Endodermal cell (in vitro differentiated cells): ENCODE measurements around the gene RAMACL. TPM values are rescaled to one million over a fixed set of nuclear protein-coding genes. Genes with fewer than 3 reads are reported as not detected.

Experiments used
- DNase-seq: peaks from one replicate; pipeline ENCODE4 v3.0.0-alpha.2; 2017
- H3K27ac ChIP-seq: 2 replicates; pipeline ENCODE4 v1.5.1; 2013; ENCODE audit warnings: mild to moderate bottlenecking, low read depth, low read length, moderate library complexity
- H3K27me3 ChIP-seq: 2 replicates; pipeline ENCODE4 v1.6.1; 2013; ENCODE audit warnings: mild to moderate bottlenecking, low read length, moderate library complexity; ENCODE audit not compliant: insufficient read depth, control insufficient read depth, poor library complexity, severe bottlenecking
- H3K36me3 ChIP-seq: 2 replicates; pipeline ENCODE4 v1.7.0; 2013; ENCODE audit warnings: mild to moderate bottlenecking, low read length, moderate library complexity; ENCODE audit not compliant: control insufficient read depth, insufficient read depth
- H3K4me1 ChIP-seq: one replicate; pipeline ENCODE4 v1.7.0; 2013; ENCODE audit warnings: low read length; ENCODE audit not compliant: control insufficient read depth, insufficient read depth
- H3K4me3 ChIP-seq: 2 replicates; pipeline ENCODE4 v1.5.1; 2013; ENCODE audit warnings: mild to moderate bottlenecking, low read length, moderate library complexity
- H3K9ac ChIP-seq: 2 replicates; pipeline ENCODE4 v1.6.1; 2013; ENCODE audit warnings: mild to moderate bottlenecking, low read length, moderate library complexity; ENCODE audit not compliant: poor library complexity, severe bottlenecking; ENCODE audit errors: extremely low read depth
- H3K9me3 ChIP-seq: 2 replicates; pipeline ENCODE4 v1.6.1; 2013; ENCODE audit warnings: mild to moderate bottlenecking, low read length, moderate library complexity; ENCODE audit not compliant: control insufficient read depth
- H3K27ac Mint-ChIP-seq: 2 replicates; pipeline ENCODE4 v1.8.0; 2020; ENCODE audit warnings: mixed read lengths
- H3K27me3 Mint-ChIP-seq: 2 replicates; pipeline ENCODE4 v1.8.0; 2021; ENCODE audit warnings: mild to moderate bottlenecking, mixed read lengths; ENCODE audit not compliant: insufficient read depth
- H3K36me3 Mint-ChIP-seq: 2 replicates; pipeline ENCODE4 v1.8.0; 2020; ENCODE audit warnings: low read depth, mixed read lengths
- H3K4me1 Mint-ChIP-seq: 2 replicates; pipeline ENCODE4 v1.8.0; 2020; ENCODE audit warnings: mixed read lengths
- H3K4me3 Mint-ChIP-seq: 2 replicates; pipeline ENCODE4 v1.8.0; 2020; ENCODE audit warnings: mild to moderate bottlenecking, moderate library complexity, mixed read lengths
- H3K9me3 Mint-ChIP-seq: 2 replicates; pipeline ENCODE4 v1.8.0; 2020; ENCODE audit warnings: mild to moderate bottlenecking, mixed read lengths
- WGBS, 2 experiments: methylation state at CpG; one replicate each; pipeline versions ENCODE4 v1.1.5 to v1.1.7; 2013; ENCODE audit warnings: missing lambda C conversion rate in 2 of 2, mixed read lengths in 1 of 2; ENCODE audit not compliant: insufficient coverage in 1 of 2, insufficient read length in 1 of 2; 5-methylcytosine and 5-hydroxymethylcytosine counted together
- total RNA-seq, 2 donors: library from RNA; stranded (reverse); fragmentation: NEBNext Ultra II Directional in 1 of 2; extraction: Animal tissue kit (Norgen Biotek cat#: 25700) in 1 of 2; gene quantifications; 2 replicates in 1 of 2; 3 replicates in 1 of 2; pipeline ENCODE4 v1.2.1, GENCODE V29; 2021
- TF ChIP-seq, protein P1 (sequence below): fragments of 200-600 bp; sonication (generic); conservative IDR thresholded peaks from 2 replicates; pipeline ENCODE4 v1.5.0; 2021; ENCODE audit warnings: antibody characterized with exemption, mild to moderate bottlenecking

The RAMACL gene
- total RNA-seq, 2 donors from 2014 or later: 0.80 to 2.5 TPM

DNA sequence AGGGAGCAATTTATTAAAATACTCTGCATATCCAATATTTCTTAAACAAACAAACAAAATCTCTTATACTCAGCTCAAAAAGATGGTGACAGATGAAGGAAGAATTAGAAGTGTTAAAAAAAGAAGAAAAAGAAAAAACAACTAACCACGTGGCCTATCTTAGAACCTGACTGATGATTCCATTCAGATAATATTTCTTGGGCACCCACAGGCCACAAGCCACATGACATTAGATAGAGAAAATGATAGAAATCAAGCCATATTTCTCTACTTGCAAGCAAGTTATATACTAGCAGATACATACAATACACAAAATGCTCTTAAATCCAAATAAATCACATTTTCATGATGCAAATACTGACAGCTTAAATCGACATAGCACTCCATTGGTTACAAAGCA lies 14.5 kb upstream of the RAMACL start:
- Mint-ChIP-seq H3K9me3 (no peaks in the 10 kb centered on the region), H3K27me3 (no peaks in the 10 kb centered on the region), H3K36me3 (peaks cover 12% of the 10 kb centered on the region), H3K4me1 (peaks cover 18% of the 10 kb centered on the region), H3K27ac (no peak overlapping the region), H3K4me3 (no peak overlapping the region)
- H3K9me3 ChIP-seq: no peaks in the 10 kb centered on the region
- no peaks in the 10 kb centered on the region for H3K27me3 ChIP-seq
- TF ChIP-seq, protein P1, sequence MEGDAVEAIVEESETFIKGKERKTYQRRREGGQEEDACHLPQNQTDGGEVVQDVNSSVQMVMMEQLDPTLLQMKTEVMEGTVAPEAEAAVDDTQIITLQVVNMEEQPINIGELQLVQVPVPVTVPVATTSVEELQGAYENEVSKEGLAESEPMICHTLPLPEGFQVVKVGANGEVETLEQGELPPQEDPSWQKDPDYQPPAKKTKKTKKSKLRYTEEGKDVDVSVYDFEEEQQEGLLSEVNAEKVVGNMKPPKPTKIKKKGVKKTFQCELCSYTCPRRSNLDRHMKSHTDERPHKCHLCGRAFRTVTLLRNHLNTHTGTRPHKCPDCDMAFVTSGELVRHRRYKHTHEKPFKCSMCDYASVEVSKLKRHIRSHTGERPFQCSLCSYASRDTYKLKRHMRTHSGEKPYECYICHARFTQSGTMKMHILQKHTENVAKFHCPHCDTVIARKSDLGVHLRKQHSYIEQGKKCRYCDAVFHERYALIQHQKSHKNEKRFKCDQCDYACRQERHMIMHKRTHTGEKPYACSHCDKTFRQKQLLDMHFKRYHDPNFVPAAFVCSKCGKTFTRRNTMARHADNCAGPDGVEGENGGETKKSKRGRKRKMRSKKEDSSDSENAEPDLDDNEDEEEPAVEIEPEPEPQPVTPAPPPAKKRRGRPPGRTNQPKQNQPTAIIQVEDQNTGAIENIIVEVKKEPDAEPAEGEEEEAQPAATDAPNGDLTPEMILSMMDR: no peak
- no peak overlapping the region for H3K27ac ChIP-seq
- peak; percentile 22 for DNase-seq
- H3K4me3 ChIP-seq: no peak overlapping the region
- H3K4me1 ChIP-seq: no peaks in the 10 kb centered on the region
- no peaks in the 10 kb centered on the region for H3K36me3 ChIP-seq
- H3K9ac ChIP-seq: no peak overlapping the region
- WGBS, 2 experiments: 100% methylated on average over 2 of the region's 2 CpGs; no CpG with 5 or more reads in 1 of the 2 experiments

DNA sequence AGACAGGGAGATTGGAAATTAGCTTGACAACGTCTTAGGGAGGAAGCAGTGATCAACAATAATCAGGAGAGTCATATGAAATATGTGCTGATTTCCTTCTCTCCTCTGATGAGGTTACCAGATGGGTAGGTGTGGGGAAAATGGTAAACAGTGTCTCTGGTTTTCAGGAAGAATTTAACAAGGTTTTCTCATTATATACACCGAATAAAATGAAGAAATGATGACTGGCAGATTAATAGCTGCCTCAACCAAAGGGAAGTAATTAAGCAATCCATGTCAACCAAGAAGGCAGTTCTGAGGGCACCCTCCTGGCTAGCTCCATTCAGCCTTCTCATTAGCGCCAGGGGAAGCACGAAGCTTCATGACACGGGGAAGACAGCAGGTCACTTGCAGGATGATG lies 12.7 kb upstream of the RAMACL start:
- Histone ChIP-seq H3K27ac (no peak overlapping the region), H3K9me3 (no peaks in the 10 kb centered on the region), H3K27me3 (no peaks in the 10 kb centered on the region), H3K4me1 (no peaks in the 10 kb centered on the region), H3K4me3 (no peak overlapping the region), H3K9ac (no peak overlapping the region), H3K36me3 (no peaks in the 10 kb centered on the region)
- DNase-seq: peak; percentile 32
- peaks cover 9% of the 10 kb centered on the region for H3K4me1 Mint-ChIP-seq
- H3K36me3 Mint-ChIP-seq: peaks cover 12% of the 10 kb centered on the region
- no peaks in the 10 kb centered on the region for H3K27me3 Mint-ChIP-seq
- WGBS, 2 experiments: 71 to 95% methylated on average over 4 to 5 of the region's 5 CpGs
- H3K27ac Mint-ChIP-seq: no peak overlapping the region
- no peak overlapping the region for H3K4me3 Mint-ChIP-seq
- no peaks in the 10 kb centered on the region for H3K9me3 Mint-ChIP-seq
- TF ChIP-seq, protein P1: no peak

DNA sequence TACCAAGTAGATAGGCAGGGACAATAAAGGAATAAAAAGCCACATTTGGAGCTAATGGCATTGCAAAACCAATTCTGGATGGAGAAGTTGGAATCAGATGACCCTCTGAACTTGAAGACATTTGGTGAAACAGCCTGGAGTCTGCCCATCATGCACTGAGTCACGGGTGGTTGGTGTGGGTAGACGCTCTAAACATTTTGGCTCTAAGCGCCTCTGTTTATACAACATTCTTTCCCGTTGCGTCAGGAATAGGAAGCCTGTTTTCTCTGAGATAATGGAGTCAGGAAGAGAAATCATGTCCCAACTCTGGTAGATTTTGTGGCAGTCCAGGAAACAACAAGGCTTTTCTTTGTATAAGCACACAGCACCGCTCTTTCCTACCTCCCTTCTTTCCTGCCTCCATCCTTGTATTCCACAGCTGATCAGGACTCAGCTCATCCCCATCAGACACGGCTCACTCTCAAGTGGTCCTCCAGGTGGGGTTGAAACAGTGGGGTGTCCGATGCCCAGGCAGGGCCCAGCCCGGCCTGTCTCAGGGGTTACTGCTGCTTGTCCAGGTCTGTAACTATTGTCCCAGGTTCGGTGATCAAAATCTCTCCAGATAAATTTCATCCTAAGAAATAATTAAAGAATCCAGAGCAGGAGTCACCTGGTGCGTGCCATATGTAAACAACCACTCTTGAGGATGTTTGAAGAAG lies 12.1 kb upstream of the RAMACL start:
- TF ChIP-seq, protein P1: no peak
- H3K4me1 ChIP-seq: no peaks in the 10 kb centered on the region
- H3K9ac ChIP-seq: no peak overlapping the region
- Mint-ChIP-seq H3K9me3 (no peaks in the 10 kb centered on the region), H3K4me1 (peaks cover 9% of the 10 kb centered on the region), H3K27ac (no peak overlapping the region), H3K4me3 (no peak overlapping the region), H3K27me3 (no peaks in the 10 kb centered on the region), H3K36me3 (peaks cover 12% of the 10 kb centered on the region)
- peak overlapping the region; percentile 25 for H3K27ac ChIP-seq
- H3K9me3 ChIP-seq: no peaks in the 10 kb centered on the region
- DNase-seq: peak; percentile 29
- 92 to 98% methylated on average over 9 to 11 of the region's 11 CpGs for WGBS, 2 experiments
- no peak overlapping the region for H3K4me3 ChIP-seq
- no peaks in the 10 kb centered on the region for H3K36me3 ChIP-seq
- no peaks in the 10 kb centered on the region for H3K27me3 ChIP-seq
